Measurements from ENCODE around the gene PHC2.
A peak's percentile ranks its signal among the peaks of the same experiment; 100 is the strongest.

Gene PHC2

DNA sequence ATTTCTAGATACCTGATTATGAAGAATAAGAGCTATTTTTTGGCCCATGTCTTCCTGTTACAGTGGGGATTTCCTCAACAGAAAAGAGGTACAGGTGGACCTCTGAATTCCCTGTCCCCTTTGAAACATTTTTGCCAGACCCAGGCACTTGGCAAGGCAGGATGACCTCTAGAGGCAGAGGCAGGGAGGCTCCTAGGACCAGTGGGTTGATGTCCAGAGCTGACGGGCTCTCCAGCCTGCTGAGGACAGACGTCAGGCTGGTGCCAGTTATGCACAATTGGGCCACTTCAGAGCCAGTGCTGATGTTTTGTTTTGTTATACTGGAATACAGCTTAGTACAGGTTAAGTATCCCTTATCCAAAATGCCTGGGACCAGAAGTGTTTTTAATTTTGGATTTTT, 91.5 kb downstream of the PHC2 start:
- H3K27ac ChIP-seq, result peak overlapping the region; percentile 94; the same call in 1 of the 2 replicates
- TF ChIP-seq, protein P1, sequence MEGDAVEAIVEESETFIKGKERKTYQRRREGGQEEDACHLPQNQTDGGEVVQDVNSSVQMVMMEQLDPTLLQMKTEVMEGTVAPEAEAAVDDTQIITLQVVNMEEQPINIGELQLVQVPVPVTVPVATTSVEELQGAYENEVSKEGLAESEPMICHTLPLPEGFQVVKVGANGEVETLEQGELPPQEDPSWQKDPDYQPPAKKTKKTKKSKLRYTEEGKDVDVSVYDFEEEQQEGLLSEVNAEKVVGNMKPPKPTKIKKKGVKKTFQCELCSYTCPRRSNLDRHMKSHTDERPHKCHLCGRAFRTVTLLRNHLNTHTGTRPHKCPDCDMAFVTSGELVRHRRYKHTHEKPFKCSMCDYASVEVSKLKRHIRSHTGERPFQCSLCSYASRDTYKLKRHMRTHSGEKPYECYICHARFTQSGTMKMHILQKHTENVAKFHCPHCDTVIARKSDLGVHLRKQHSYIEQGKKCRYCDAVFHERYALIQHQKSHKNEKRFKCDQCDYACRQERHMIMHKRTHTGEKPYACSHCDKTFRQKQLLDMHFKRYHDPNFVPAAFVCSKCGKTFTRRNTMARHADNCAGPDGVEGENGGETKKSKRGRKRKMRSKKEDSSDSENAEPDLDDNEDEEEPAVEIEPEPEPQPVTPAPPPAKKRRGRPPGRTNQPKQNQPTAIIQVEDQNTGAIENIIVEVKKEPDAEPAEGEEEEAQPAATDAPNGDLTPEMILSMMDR (conservative IDR thresholded peaks at IDR 0.05), result 0 out of 2 replicates have a peak, but pooled peaks have one; percentile 10

DNA sequence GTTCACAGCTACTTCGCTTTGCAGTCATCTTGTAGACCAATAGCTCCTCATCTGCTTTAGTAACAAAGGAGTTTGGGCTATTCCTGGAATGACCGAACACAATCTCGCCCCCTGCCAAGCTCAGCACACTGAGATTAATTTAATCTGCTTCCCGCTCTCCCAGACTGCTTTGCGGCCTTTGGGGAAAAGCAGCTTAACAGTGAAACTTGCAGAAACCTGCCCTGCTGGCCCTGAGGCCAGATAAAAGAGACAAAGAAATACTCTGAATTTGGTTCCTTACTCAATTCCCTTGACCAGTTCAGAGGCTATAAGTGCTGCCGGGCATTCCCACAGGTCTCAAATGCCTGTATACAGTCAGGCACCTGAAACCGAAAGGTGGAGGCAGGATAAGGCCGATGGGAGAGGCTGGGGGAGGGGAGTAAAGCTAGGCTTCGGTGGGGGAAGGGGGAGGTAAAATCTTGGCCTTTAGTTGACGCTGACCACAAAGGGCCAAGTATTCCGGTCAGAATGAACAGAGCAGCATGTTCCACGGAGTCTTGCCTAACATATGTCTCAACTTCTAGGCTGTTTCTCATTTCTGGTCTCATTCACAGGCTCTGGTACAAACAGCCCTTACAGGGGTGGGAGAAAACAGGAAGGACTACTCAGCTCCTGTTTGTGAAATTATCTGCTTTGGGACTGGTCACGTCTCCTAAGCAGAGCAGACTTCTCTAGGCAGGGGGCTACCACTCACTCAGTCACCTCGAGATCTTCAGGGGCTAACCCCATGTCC, 92.3 kb downstream of the PHC2 start:
- TF ChIP-seq, protein P1 (conservative IDR thresholded peaks at IDR 0.05), result no peak
- H3K27ac ChIP-seq, result peak overlapping the region; percentile 16; the same call in 1 of the 2 replicates

- H3K27ac ChIP-seq, result no peak overlapping the region
- TF ChIP-seq, protein P1 (conservative IDR thresholded peaks at IDR 0.05), result no peak
These were observed 92.9 kb downstream of the PHC2 start for GRCh38 chr1:33338048-33338439.

DNA sequence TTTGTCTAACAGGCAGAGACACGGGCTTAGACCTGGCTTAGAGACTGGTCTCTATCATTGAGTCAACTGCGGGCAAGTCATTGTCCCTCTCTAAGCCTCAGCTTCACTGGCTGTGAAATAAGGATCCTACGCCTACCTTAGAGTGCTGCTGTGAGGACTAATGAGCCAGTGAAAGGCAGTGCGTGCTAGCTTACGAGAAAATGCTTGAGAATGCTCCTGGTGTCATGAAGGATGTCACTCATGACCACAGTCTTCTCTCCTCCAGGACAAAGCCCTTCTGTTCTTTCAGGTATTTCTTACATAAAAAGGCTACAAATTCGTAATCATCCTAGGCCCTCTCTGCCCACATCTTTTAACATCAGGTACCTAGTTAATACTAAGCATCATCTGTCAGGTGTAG, 93.5 kb downstream of the PHC2 start:
- TF ChIP-seq, protein P1 (conservative IDR thresholded peaks at IDR 0.05), result no peak
- H3K27ac ChIP-seq, result no peak overlapping the region

DNA sequence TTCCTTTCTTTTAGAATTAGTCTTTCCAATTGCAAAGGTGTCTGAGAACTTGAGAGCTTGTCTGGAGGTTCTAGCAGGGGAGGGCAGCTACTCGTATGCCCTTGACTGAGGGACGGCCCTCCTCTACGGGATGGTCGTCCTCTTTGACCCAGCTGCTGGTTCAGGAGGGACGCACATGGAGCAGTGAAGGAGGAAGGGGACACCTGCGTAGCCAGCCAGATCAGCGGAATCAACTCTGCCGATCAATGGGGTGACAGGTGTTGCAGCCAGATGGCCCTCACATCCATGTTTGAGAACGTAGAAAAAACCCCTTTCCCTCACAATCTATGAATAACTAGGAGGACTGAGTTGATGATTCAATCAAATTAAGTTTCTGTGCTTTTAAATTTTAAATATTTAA, 94.3 kb downstream of the PHC2 start:
- no peak overlapping the region for H3K27ac ChIP-seq
- TF ChIP-seq, protein P1 (conservative IDR thresholded peaks at IDR 0.05), result no peak

DNA sequence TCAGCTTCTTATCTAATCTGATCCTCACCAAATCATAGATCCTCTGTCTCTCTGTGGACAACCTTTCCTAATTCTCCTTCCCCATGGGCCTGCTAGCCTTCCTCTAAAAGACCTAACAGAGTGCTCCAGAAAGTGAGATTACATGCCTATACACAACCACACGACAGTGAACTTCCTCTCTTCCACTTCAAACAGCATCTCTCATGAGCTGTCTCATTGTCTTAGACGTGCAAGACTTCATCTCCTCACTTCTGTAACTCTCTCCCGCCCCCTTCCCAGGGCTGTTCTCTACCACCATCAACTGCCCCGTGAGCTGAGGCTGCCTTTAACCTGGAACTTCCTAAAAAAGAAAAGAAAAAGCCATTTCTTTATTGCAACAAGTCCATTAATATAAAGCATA, 95.9 kb downstream of the PHC2 start:
- TF ChIP-seq, protein P1 (conservative IDR thresholded peaks at IDR 0.05), result no peak
- no peak overlapping the region for H3K27ac ChIP-seq

DNA sequence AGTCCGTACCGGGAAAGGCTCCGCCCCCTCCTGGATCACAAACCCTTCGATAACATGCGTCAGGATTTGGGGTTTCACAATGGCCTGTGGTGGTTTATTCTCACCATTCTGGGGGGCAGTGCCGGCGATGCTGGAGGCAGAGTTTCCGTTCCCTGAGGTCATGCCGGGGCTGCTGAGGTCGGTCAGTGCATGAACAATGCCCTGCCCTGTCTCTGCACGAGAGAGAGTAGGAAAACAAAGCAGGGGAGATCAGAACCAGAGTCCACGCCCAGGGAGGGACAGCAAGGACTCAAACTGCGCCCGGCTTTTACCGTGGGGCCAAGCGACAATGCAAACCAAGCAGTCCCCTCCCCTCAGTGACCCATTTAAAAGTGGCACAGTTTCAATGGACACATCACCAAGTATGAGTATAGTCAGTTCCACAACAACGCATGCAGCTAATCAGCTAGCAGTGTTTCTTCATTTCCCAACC, 96.8 kb downstream of the PHC2 start:
- no peak overlapping the region for H3K27ac ChIP-seq
- TF ChIP-seq, protein P1 (conservative IDR thresholded peaks at IDR 0.05), result no peak
